Thymus (tissue), 11 donors: Measurements from ENCODE around the gene PPDPF. TPM values are rescaled to one million over a fixed set of nuclear protein-coding genes. Genes with fewer than 3 reads are reported as not detected.

ENCODE experiments used
- DNase-seq, 9 donors: peaks; one replicate each; pipeline ENCODE4 v3.0.0-alpha.2; 2013; ENCODE audit warnings: low spot score in 9 of 9, low read depth in 6 of 9, missing footprints in 1 of 9
- H3K27ac ChIP-seq, 2 donors: one replicate each; pipeline ENCODE4 v1.5.1; 2013; ENCODE audit warnings: control low read depth in 1 of 2, low read depth in 1 of 2, low read length in 1 of 2, mild to moderate bottlenecking in 1 of 2, moderate library complexity in 1 of 2
- H3K27me3 ChIP-seq, 2 donors: one replicate each; pipeline ENCODE4 v1.5.1; 2013; ENCODE audit warnings: low read length in 1 of 2; ENCODE audit not compliant: control insufficient read depth in 2 of 2, insufficient read depth in 1 of 2
- H3K36me3 ChIP-seq, 2 donors: one replicate each; pipeline ENCODE4 v1.5.1; 2013; ENCODE audit warnings: low read length in 1 of 2, mild to moderate bottlenecking in 1 of 2, moderate library complexity in 1 of 2; ENCODE audit not compliant: control insufficient read depth in 2 of 2, insufficient read depth in 2 of 2
- H3K4me1 ChIP-seq, 2 donors: one replicate each; pipeline ENCODE4 v1.5.1; 2013; ENCODE audit warnings: low read length in 2 of 2; ENCODE audit not compliant: control insufficient read depth in 2 of 2, insufficient read depth in 2 of 2
- H3K4me3 ChIP-seq, 2 donors: one replicate each; pipeline ENCODE4 v1.5.1; 2013; ENCODE audit warnings: low read length in 2 of 2, control low read depth in 1 of 2, mild to moderate bottlenecking in 1 of 2
- H3K9me3 ChIP-seq, 2 donors: one replicate each; pipeline ENCODE4 v1.5.1; 2013; ENCODE audit warnings: low read length in 1 of 2, mild to moderate bottlenecking in 1 of 2; ENCODE audit not compliant: control insufficient read depth in 2 of 2, insufficient read depth in 1 of 2
- WGBS: extraction: QIAGEN DNeasy Blood & Tissue Kit; methylation state at CpG from one replicate; pipeline ENCODE4 v1.1.7; 2013; 5-methylcytosine and 5-hydroxymethylcytosine counted together
- polyA plus RNA-seq: library from polyadenylated mRNA; stranded (reverse); fragments of 200-250 nt; gene quantifications from one replicate; pipeline ENCODE4 v1.2.3, GENCODE V29; 2013
- total RNA-seq: library from RNA; stranded (reverse); fragments of 120-200 nt; gene quantifications from one replicate; pipeline ENCODE4 v1.2.4, GENCODE V29; 2013
- donor health status: healthy.

The PPDPF gene
- total and polyA plus RNA-seq, 2 donors, result 18.0 to 229 TPM

GRCh38 chr20:63547725-63548480 lies 27.3 kb downstream of the PPDPF start, which contains the start of gene SRMS:
Gene SRMS (minus strand): TSS chr20:63547749. CDS start chr20:63547463, 286 bp downstream.
- 68% methylated on average over 35 of the region's 35 CpGs for WGBS

GRCh38 chr20:63548542-63548941 lies 28.0 kb downstream of the PPDPF start:
- Histone ChIP-seq H3K27ac (no peak overlapping the region), H3K9me3 (peaks cover 0 to 18% of the 10 kb centered on the region in 2 donors), H3K4me3 (no peak overlapping the region), H3K36me3 (no peaks in the 10 kb centered on the region), H3K27me3 (peaks cover 2 to 64% of the 10 kb centered on the region in 2 donors), H3K4me1 (peaks cover 25 to 54% of the 10 kb centered on the region in 2 donors)
- DNase-seq, result no peak
- 64% methylated on average over 11 of the region's 11 CpGs for WGBS

More at GRCh38 chr20:63547725-63548480, 27.3 kb downstream of the PPDPF start, which contains the start of gene SRMS:
- DNase-seq, result no peak
- Histone ChIP-seq H3K4me3 (no peak within 1 kb of the TSS), H3K27ac (no peak within 1 kb of the TSS), H3K36me3 (no peaks in the 10 kb centered on the region), H3K4me1 (peaks cover 21 to 48% of the 10 kb centered on the region in 2 donors), H3K9me3 (peaks cover 0 to 13% of the 10 kb centered on the region in 2 donors), H3K27me3 (peaks cover 2 to 62% of the 10 kb centered on the region in 2 donors)

GRCh38 chr20:63549019-63549418 lies 28.5 kb downstream of the PPDPF start:
- WGBS, result 35% methylated on average over 16 of the region's 25 CpGs
- H3K9me3 ChIP-seq, result peaks cover 0 to 18% of the 10 kb centered on the region in 2 donors
- peak in 2 of 9 donors; percentile 24 to 55 for DNase-seq
- H3K36me3 ChIP-seq, result no peaks in the 10 kb centered on the region
- no peak overlapping the region for H3K4me3 ChIP-seq
- no peak overlapping the region for H3K27ac ChIP-seq
- peaks cover 2 to 68% of the 10 kb centered on the region in 2 donors for H3K27me3 ChIP-seq
- peaks cover 25 to 57% of the 10 kb centered on the region in 2 donors for H3K4me1 ChIP-seq

- no peak for DNase-seq
- Histone ChIP-seq H3K4me3 (no peak overlapping the region), H3K27me3 (peaks cover 2 to 69% of the 10 kb centered on the region in 2 donors), H3K27ac (no peak overlapping the region), H3K9me3 (peaks cover 0 to 18% of the 10 kb centered on the region in 2 donors), H3K4me1 (peaks cover 25 to 63% of the 10 kb centered on the region in 2 donors), H3K36me3 (no peaks in the 10 kb centered on the region)
- WGBS, result 89% methylated on average over 18 of the region's 18 CpGs
Observed at GRCh38 chr20:63549679-63550282, 29.2 kb downstream of the PPDPF start.

DNA sequence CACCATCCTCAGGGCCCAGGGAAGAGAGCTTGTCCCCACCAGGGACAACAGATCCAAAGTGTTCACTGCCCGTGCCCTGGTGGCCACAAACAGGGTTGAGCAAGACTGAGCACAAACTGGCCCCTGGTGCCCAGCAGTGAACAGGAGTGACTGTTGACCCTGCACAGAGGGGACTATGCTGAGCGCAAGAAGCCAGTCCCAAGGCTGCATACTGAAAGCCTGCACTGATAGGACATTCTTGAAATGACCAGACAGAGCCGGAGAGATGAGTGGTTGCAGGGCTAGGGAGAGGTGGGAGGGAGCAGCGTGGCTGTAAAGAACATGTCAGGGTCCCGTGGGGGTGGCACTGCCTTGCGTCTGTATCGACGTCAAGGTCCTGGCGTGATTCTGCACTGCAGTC lies 30.5 kb downstream of the PPDPF start:
- Histone ChIP-seq H3K9me3 (peaks cover 0 to 16% of the 10 kb centered on the region in 2 donors), H3K27me3 (peaks cover 2 to 67% of the 10 kb centered on the region in 2 donors), H3K4me3 (no peak overlapping the region), H3K36me3 (no peaks in the 10 kb centered on the region), H3K27ac (no peak overlapping the region), H3K4me1 (peaks cover 21 to 55% of the 10 kb centered on the region in 2 donors)
- WGBS, result 88% methylated on average over 9 of the region's 9 CpGs
- DNase-seq, result no peak

- peak overlapping the region in 1 of 2 donors; percentile 16 for H3K4me3 ChIP-seq
- H3K27ac ChIP-seq, result peak overlapping the region; percentile 84 to 98
- H3K36me3 ChIP-seq, result no peaks in the 10 kb centered on the region
- 26% methylated on average over 15 of the region's 15 CpGs for WGBS
- peaks cover 0 to 54% of the 10 kb centered on the region in 2 donors for H3K27me3 ChIP-seq
- DNase-seq, result peak; percentile 56 to 93 (median 73)
- H3K4me1 ChIP-seq, result peaks cover 21 to 50% of the 10 kb centered on the region in 2 donors
- H3K9me3 ChIP-seq, result peaks cover 0 to 11% of the 10 kb centered on the region in 2 donors
Observed at GRCh38 chr20:63552481-63553249, 32.1 kb downstream of the PPDPF start.

DNA sequence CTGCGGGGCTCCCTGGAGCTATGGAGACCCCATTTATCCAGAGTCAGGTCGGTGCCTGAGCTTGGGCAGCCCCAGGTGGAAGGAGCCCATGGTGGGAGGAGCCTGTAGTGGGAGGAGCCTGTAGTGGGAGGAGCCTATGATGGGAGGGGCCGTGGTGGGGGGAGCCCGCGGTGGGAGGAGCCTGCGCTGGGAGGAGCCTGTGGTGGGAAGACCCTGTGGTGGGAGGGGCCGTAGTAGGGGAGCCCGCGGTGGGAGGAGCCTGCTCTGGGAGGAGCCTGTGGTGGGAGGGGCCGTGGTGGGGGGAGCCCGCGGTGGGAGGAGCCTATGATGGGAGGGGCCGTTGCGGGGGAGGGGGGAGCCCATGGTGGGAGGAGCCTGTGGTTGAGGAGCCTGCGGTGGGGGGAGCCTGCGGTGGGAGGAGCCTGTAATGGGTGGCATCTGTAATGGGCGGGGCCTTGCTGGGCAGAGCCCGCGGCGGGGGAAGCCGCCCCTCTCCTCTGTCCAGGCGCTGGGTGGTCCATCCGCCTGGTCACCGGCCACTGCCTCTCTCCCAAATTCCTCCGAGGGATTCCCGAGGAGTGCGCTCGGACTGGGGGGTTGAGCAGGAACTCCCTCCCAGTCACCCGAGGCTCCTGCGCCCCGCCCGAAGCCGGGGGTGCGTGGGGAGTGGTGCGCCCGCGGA lies 32.8 kb downstream of the PPDPF start:
- WGBS, result 3% methylated on average over 37 of the region's 37 CpGs
- H3K4me3 ChIP-seq, result peak overlapping the region; percentile 60 to 61
- DNase-seq, result peak; percentile 68 to 92 (median 77)
- H3K27me3 ChIP-seq, result peaks cover 0 to 47% of the 10 kb centered on the region in 2 donors
- no peaks in the 10 kb centered on the region for H3K36me3 ChIP-seq
- H3K4me1 ChIP-seq, result peaks cover 20 to 47% of the 10 kb centered on the region in 2 donors
- peak overlapping the region; percentile 66 to 98 for H3K27ac ChIP-seq
- H3K9me3 ChIP-seq, result peaks cover 0 to 11% of the 10 kb centered on the region in 2 donors

- Histone ChIP-seq H3K9me3 (peaks cover 0 to 11% of the 10 kb centered on the region in 2 donors), H3K27me3 (peaks cover 0 to 42% of the 10 kb centered on the region in 2 donors), H3K4me3 (peak within 1 kb of the TSS; percentile 60 to 61), H3K27ac (peak within 1 kb of the TSS; percentile 66 to 98), H3K36me3 (no peaks in the 10 kb centered on the region), H3K4me1 (peaks cover 15 to 42% of the 10 kb centered on the region in 2 donors)
- WGBS, result 2% methylated on average over 34 of the region's 34 CpGs
- peak in 3 of 9 donors; percentile 42 to 67 (median 44) for DNase-seq
Observed at GRCh38 chr20:63553933-63554290, 33.3 kb downstream of the PPDPF start, which contains the start of gene FNDC11. Gene FNDC11 (plus strand): TSS chr20:63554159. CDS start chr20:63555664, 1,505 bp downstream.
